H9 (cell line): ENCODE data around the gene LHCGR. TPM values are rescaled to one million over a fixed set of nuclear protein-coding genes. Genes with fewer than 3 reads are reported as not detected.

Source experiments
- DNase-seq: peaks from one replicate; pipeline ENCODE4 v3.0.0-alpha.2; 2017
- H2AFZ ChIP-seq: one replicate; pipeline ENCODE4 v1.6.1; 2013; ENCODE audit warnings: mild to moderate bottlenecking, low read length, control low read depth, moderate library complexity
- H2AK5ac ChIP-seq: 2 replicates; pipeline ENCODE4 v1.6.1; 2013; ENCODE audit warnings: low read length, control low read depth, mixed read lengths; ENCODE audit not compliant: insufficient read length
- H2BK120ac ChIP-seq: one replicate; pipeline ENCODE4 v1.6.1; 2013; ENCODE audit warnings: low read depth, mild to moderate bottlenecking, low read length, control low read depth, inconsistent platforms; ENCODE audit not compliant: poor library complexity, severe bottlenecking
- H2BK12ac ChIP-seq: 2 replicates; pipeline ENCODE4 v1.6.1; 2013; ENCODE audit warnings: low read length, control low read depth, mixed read lengths, low read depth; ENCODE audit not compliant: insufficient read length
- H2BK15ac ChIP-seq: 2 replicates; pipeline ENCODE4 v1.6.1; 2013; ENCODE audit warnings: low read depth, low read length, control low read depth
- H2BK20ac ChIP-seq: one replicate; pipeline ENCODE4 v1.6.1; 2013; ENCODE audit warnings: low read depth, mild to moderate bottlenecking, low read length, control low read depth, inconsistent platforms; ENCODE audit not compliant: poor library complexity, severe bottlenecking
- H2BK5ac ChIP-seq: 2 replicates; pipeline ENCODE4 v1.6.1; 2013; ENCODE audit warnings: low read length, control low read depth, mixed read lengths; ENCODE audit not compliant: insufficient read length
- H3K14ac ChIP-seq: 2 replicates; pipeline ENCODE4 v1.6.1; 2013; ENCODE audit warnings: low read length, control low read depth; ENCODE audit not compliant: insufficient read depth
- H3K18ac ChIP-seq: 2 replicates; pipeline ENCODE4 v1.6.1; 2013; ENCODE audit warnings: low read depth, mild to moderate bottlenecking, mixed read lengths, low read length, control low read depth; ENCODE audit not compliant: insufficient read length
- H3K23ac ChIP-seq: 2 replicates; pipeline ENCODE4 v1.6.1; 2013; ENCODE audit warnings: low read length, control low read depth, mixed read lengths, low read depth; ENCODE audit not compliant: insufficient read length
- H3K23me2 ChIP-seq: 2 replicates; pipeline ENCODE4 v1.6.1; 2013; ENCODE audit warnings: low read depth, mild to moderate bottlenecking, mixed read lengths, low read length, control low read depth; ENCODE audit not compliant: insufficient read length, poor library complexity, severe bottlenecking
- H3K27ac ChIP-seq: 2 replicates; pipeline ENCODE4 v1.5.1; 2013; ENCODE audit warnings: low read length, control low read depth, mixed read lengths, low read depth; ENCODE audit not compliant: insufficient read length
- H3K27me3 ChIP-seq: 2 replicates; pipeline ENCODE4 v1.6.1; 2013; ENCODE audit warnings: low read length, control low read depth, inconsistent platforms; ENCODE audit not compliant: insufficient read depth
- H3K4ac ChIP-seq: 2 replicates; pipeline ENCODE4 v1.6.1; 2013; ENCODE audit warnings: low read depth, mild to moderate bottlenecking, control low read depth, inconsistent platforms, low read length, moderate library complexity
- H3K4me1 ChIP-seq: 2 replicates; pipeline ENCODE4 v1.6.1; 2013; ENCODE audit warnings: low read length, control low read depth, inconsistent platforms; ENCODE audit not compliant: insufficient read depth
- H3K4me2 ChIP-seq: 2 replicates; pipeline ENCODE4 v1.6.1; 2013; ENCODE audit warnings: low read length, control low read depth, mixed read lengths; ENCODE audit not compliant: insufficient read length, insufficient read depth
- H3K56ac ChIP-seq: 2 replicates; pipeline ENCODE4 v1.6.1; 2013; ENCODE audit warnings: low read depth, mild to moderate bottlenecking, mixed read lengths, low read length, control low read depth; ENCODE audit not compliant: insufficient read length
- H3K79me1 ChIP-seq: 2 replicates; pipeline ENCODE4 v1.6.1; 2013; ENCODE audit warnings: low read depth, mild to moderate bottlenecking, moderate library complexity, low read length, control low read depth, inconsistent platforms; ENCODE audit not compliant: insufficient read depth, poor library complexity, severe bottlenecking
- H3K79me2 ChIP-seq: 2 replicates; pipeline ENCODE4 v1.6.1; 2013; ENCODE audit warnings: low read length, control low read depth, inconsistent platforms; ENCODE audit not compliant: insufficient read depth
- H3K9ac ChIP-seq: 2 replicates; pipeline ENCODE4 v1.6.1; 2013; ENCODE audit warnings: low read length, control low read depth, mixed read lengths; ENCODE audit not compliant: insufficient read length; ENCODE audit errors: extremely low read depth
- H3K9me3 ChIP-seq: one replicate; pipeline ENCODE4 v1.6.1; 2013; ENCODE audit warnings: low read depth, low read length, inconsistent platforms; ENCODE audit not compliant: control insufficient read depth
- H3T11ph ChIP-seq: one replicate; pipeline ENCODE4 v1.6.1; 2013; ENCODE audit warnings: mild to moderate bottlenecking, low read length, control low read depth, inconsistent platforms
- H4K20me1 ChIP-seq: one replicate; pipeline ENCODE4 v1.6.1; 2013; ENCODE audit not compliant: control insufficient read depth, insufficient read length, insufficient read depth
- H4K5ac ChIP-seq: 2 replicates; pipeline ENCODE4 v1.6.1; 2013; ENCODE audit warnings: low read depth, mild to moderate bottlenecking, mixed read lengths, low read length, control low read depth; ENCODE audit not compliant: insufficient read length
- H4K8ac ChIP-seq: replicated peaks from 2 replicates; pipeline ENCODE4 v1.6.1; 2013; ENCODE audit warnings: low read length, control low read depth, mixed read lengths, low read depth; ENCODE audit not compliant: insufficient read length
- H4K91ac ChIP-seq: 2 replicates; pipeline ENCODE4 v1.6.1; 2013; ENCODE audit warnings: low read depth, mild to moderate bottlenecking, moderate library complexity, mixed read lengths, low read length, control low read depth; ENCODE audit not compliant: insufficient read length
- H3K27ac Mint-ChIP-seq, 3 experiments: 2 replicates in 2 of 3; 3 replicates in 1 of 3; pipeline ENCODE4 v1.8.0; 2020 to 2021; ENCODE audit warnings: mixed read lengths in 3 of 3, mild to moderate bottlenecking in 1 of 3, moderate library complexity in 1 of 3
- H3K27me3 Mint-ChIP-seq: 2 replicates; pipeline ENCODE4 v1.8.0; 2021; ENCODE audit warnings: low read depth, mild to moderate bottlenecking, moderate library complexity, mixed read lengths
- H3K36me3 Mint-ChIP-seq, 3 experiments: 2 replicates in 2 of 3; 3 replicates in 1 of 3; pipeline ENCODE4 v1.8.0; 2020 to 2021; ENCODE audit warnings: low read depth in 3 of 3, mixed read lengths in 3 of 3; ENCODE audit not compliant: insufficient read depth in 1 of 3
- H3K4me1 Mint-ChIP-seq, 2 experiments: 2 replicates each; pipeline ENCODE4 v1.8.0; 2020; ENCODE audit warnings: mixed read lengths in 2 of 2
- H3K4me3 Mint-ChIP-seq, 2 experiments: 2 replicates in 1 of 2; 3 replicates in 1 of 2; pipeline ENCODE4 v1.8.0; 2020 to 2021; ENCODE audit warnings: mild to moderate bottlenecking in 2 of 2, mixed read lengths in 2 of 2, moderate library complexity in 1 of 2
- H3K9me3 Mint-ChIP-seq, 2 experiments: 2 replicates in 1 of 2; 3 replicates in 1 of 2; pipeline ENCODE4 v1.8.0; 2020; ENCODE audit warnings: mild to moderate bottlenecking in 2 of 2, mixed read lengths in 2 of 2, moderate library complexity in 1 of 2
- CTCF ChIP-seq: fragments of 200-600 bp; sonication (generic); conservative IDR thresholded peaks from 3 replicates; pipeline ENCODE4 v1.8.0; 2021; ENCODE audit warnings: antibody characterized with exemption, mild to moderate bottlenecking
- WGBS: extraction: QIAGEN DNeasy Blood & Tissue Kit; methylation state at CpG from one replicate; pipeline ENCODE4 v1.1.7; 2013; ENCODE audit warnings: missing lambda C conversion rate, low lambda C conversion rate, mixed read lengths; ENCODE audit not compliant: insufficient read length; ENCODE audit errors: extremely low coverage; 5-methylcytosine and 5-hydroxymethylcytosine counted together
- total RNA-seq: library from RNA; stranded (reverse); gene quantifications from 2 replicates; pipeline ENCODE4 v1.2.1, GENCODE V29; 2021

Gene LHCGR
- total RNA-seq, 1 experiment from 2014 or later = 0.44 TPM

GRCh38 chr2:48699348-48699930 lies 56.1 kb downstream of the LHCGR start:
- Histone ChIP-seq H3K9ac (no peak overlapping the region), H4K91ac (no peak overlapping the region), H2AK5ac (no peak overlapping the region), H3K18ac (no peak overlapping the region), H3K79me2 (no peaks in the 10 kb centered on the region), H3K4me2 (no peak overlapping the region), H3K27me3 (no peaks in the 10 kb centered on the region), H3T11ph (no peak overlapping the region), H2BK15ac (no peak overlapping the region), H3K56ac (no peak overlapping the region), H2AFZ (no peak overlapping the region), H2BK5ac (no peak overlapping the region), H4K5ac (no peak overlapping the region), H3K14ac (no peak overlapping the region), H4K20me1 (no peaks in the 10 kb centered on the region), H3K4me1 (peaks cover 4% of the 10 kb centered on the region; the same call in 1 of the 2 replicates), H2BK12ac (no peak overlapping the region), H3K79me1 (no peaks in the 10 kb centered on the region), H3K23me2 (no peaks in the 10 kb centered on the region), H3K27ac (no peak overlapping the region), H3K23ac (no peak overlapping the region), H2BK20ac (no peak overlapping the region), H3K9me3 (no peaks in the 10 kb centered on the region), H2BK120ac (no peak overlapping the region), H4K8ac (no peak overlapping the region), H3K4ac (no peak overlapping the region)
- Mint-ChIP-seq H3K27ac (peak overlapping the region; percentile 13 to 72 (median 15); a peak in 3 of 7 replicates), H3K4me1 (peaks cover 21 to 23% of the 10 kb centered on the region in 2 experiments), H3K36me3 (peaks cover 0 to 1% (median 0%) of the 10 kb centered on the region in 3 experiments; a peak in 1 of 7 replicates), H3K4me3 (no peak overlapping the region), H3K27me3 (peaks cover 2% of the 10 kb centered on the region; the same call in 1 of the 2 replicates), H3K9me3 (peaks cover 0 to 3% of the 10 kb centered on the region in 2 experiments; a peak in 1 of 5 replicates)
- no peak for TF ChIP-seq CTCF
- DNase-seq = no peak
- WGBS = no CpG with 5 or more reads among the region's 2 CpGs
